GM18505 (cell line): ENCODE results near the gene FAM120A.

Source experiments
- ATAC-seq: cut with Tn5 transposase; IDR thresholded peaks from one replicate; pipeline ENCODE4 v1.9.1; 2021; ENCODE audit not compliant: unreplicated experiment
- POLR2A ChIP-seq: IDR thresholded peaks from 4 replicates; pipeline ENCODE4 v1.6.1; 2011; ENCODE audit warnings: borderline replicate concordance; ENCODE audit not compliant: insufficient read depth, insufficient read length; ENCODE audit errors: extremely low read depth

FAM120A gene

DNA sequence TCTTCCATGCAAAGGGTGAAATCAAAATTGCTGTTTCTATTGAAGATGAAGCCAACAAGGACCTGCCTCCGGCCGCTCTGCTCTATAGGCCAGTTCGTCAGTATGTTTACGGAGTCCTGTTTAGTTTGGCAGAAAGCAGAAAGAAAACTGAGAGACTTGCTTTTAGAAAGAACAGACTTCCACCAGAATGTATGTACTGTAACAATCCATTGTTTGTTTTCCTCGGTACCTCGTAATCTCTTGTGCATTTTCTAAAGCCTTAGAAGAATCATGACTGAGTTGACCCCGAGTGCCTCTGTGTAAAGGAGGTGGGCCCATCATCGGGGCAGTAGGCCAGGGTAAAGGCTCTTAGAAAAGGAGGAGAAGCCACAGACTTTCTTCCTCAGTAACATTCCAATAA is 80.7 kb downstream of the FAM120A start:
- no peak for ATAC-seq
- TF ChIP-seq POLR2A, result no peak

DNA sequence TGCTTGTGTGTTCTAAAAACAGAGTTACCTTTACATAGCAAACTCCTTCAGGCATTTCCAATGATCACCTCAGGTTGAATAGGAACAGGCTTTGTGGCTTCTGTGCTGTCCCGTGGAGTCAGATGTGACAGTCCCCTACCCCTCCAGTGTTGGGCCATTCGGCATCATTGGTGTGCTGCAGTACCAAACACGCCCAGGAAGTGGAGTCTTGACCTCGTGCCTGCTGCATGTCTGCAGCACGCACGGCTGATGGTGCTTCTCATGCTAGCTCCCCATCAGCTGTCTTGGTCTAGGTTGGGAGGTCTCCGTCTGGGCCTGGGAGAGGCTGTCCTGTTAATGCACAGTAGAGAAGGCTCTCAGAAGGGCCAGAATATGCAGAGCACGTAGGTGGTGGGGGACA is 82.4 kb downstream of the FAM120A start:
- ATAC-seq, result no peak

DNA sequence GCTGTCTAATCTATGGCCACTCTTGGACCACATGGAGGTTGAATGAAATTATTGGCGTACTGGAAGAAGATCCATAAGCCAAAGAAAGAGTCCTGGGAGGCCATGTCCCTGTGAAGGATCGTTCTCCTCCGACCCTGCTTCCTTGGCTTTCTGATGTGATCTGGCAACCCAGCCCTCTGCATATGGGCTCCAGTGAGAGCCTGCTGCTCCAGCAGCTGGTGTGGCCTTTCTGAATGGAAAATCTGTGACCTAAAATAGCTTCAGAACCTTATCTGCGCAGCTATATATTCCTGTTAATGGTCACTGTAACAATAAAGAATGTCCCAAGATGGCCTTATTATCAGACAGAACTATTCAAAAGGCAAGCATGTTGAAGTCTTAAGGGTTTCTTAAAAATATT is 84.7 kb downstream of the FAM120A start:
- no peak for ATAC-seq
- no peak for TF ChIP-seq POLR2A

More for the DNA sequence above, 82.4 kb downstream of the FAM120A start:
- no peak for TF ChIP-seq POLR2A

DNA sequence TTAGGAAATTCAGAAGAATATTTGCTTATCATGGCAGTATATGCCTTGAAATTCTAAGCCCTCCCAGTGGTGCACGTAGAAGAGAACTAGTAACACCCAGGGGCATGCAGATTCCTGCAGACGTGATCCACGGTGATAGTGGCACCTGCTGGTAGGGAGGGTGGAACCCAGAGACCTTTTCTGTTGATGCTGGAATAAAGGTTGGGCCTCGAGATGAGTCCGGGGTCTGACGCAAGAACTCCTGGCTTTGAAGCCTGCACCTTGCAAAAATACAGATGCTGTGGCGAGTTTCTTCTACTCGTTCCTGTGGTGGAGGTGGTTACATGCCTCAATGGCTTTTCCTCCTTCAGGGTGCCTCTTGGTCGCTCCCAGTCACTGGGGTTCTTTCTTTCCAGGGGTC is 85.4 kb downstream of the FAM120A start:
- ATAC-seq, result no peak
- TF ChIP-seq POLR2A, result no peak

DNA sequence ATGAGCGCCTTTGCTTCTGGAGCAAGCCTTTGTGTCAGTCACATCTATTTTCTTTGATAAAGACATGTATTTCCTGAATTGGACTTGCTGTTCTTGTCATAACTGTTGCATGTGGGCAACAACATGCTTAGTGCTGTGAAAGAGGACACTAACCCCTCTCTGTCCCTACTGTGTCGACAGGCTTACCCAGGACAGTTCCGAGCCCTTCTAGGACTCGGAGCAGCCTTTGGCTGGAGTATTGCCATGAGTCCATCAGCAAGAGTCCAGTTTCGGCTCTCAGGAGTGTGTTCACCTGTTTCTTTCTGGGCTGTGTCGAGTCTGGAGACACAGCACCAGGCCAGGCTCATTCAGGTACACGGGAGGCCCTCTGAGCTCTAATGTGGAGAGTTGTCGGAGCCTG is 88.8 kb downstream of the FAM120A start:
- TF ChIP-seq POLR2A, result no peak
- ATAC-seq, result no peak

DNA sequence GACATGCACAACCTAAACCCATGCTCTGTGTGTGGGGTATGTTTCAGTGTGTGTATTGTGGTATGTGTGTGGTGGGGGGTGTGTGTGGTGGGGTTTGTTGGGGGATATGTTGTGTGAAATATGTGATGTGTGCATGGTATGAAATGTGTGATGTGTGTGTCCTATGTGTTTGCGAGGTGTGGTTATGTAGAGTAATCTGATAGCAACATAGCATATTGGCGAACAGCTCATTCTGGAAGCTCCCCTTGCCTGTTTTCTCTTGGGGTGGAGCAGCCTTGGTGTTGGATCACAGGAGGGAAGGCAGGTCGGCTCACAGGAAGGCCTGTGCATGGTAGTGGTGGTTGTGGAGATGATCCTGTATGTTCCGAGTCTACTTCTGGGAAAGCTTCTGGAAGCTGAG is 89.5 kb downstream of the FAM120A start:
- no peak for TF ChIP-seq POLR2A
- ATAC-seq, result no peak

DNA sequence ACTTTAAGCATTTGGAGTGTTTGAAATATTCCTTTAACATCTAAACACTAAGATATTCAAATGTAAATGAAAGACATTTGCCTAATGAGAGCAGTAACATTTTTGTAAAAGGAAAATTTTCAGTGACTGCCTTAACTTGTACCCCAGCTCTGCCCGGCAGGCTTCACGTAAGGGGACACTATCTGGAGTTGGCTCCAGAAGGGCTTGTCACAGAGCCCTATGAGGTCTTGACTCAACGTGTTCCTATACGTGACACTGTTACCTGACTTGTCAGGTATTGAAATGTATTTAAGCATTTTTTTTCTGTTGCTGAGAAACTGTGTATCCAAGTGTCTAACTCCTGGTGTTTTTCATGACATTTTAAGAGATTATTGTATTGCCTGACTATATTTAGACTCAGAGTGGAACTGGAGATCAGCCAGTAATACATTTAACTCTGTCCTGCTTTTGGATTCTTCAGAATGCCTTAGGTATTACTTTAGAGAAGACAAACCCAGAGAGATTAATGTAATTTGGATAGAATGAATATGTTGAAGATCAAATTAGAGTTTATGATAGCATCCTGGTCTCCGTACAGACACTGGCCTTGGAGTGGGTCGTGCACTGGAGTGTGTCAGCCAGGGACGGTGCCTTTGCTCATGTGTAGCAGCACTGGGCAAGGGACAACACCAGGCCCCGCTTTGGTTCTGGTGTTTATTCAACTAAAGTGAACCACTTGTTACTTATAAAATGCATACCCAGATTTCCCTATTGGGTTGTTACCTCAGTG is 90.3 kb downstream of the FAM120A start:
- ATAC-seq, result no peak
- no peak for TF ChIP-seq POLR2A

DNA sequence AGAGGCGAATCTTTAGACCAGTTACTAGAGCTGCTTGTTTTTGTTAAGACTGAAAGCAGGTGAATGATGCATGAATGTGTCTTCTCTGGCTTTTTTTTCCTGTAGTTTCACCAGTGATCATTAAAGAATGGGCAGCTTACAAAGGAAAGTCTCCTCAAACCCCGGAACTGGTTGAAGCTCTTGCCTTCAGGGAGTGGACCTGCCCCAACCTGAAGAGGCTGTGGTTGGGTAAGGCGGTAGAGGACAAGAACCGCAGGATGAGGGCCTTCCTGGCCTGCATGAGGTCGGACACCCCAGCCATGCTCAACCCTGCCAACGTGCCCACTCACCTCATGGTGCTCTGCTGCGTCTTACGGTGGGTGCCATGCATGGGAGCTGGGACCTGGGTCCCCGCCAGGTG is 91.6 kb downstream of the FAM120A start:
- ATAC-seq, result no peak
- no peak for TF ChIP-seq POLR2A

DNA sequence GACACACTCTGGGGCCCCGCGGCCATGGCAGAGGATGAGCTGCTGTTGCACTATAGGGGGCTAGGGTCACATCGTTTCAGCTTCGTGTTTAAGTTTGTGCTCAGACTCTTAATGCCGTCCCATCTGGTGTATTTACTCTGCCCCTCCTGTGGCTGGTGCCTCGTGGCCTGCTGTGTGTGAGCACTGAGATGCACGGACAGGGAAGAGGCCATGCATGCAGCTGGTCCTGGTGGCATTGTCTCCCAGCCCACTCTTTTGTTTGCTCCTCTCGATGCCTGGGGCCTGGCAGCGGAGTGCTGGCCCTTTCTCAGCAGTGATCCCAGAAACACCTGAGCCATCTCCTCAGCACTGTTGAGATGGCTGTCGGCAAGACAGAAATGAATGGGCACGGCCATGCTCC is 94.9 kb downstream of the FAM120A start:
- no peak for ATAC-seq
- no peak for TF ChIP-seq POLR2A

DNA sequence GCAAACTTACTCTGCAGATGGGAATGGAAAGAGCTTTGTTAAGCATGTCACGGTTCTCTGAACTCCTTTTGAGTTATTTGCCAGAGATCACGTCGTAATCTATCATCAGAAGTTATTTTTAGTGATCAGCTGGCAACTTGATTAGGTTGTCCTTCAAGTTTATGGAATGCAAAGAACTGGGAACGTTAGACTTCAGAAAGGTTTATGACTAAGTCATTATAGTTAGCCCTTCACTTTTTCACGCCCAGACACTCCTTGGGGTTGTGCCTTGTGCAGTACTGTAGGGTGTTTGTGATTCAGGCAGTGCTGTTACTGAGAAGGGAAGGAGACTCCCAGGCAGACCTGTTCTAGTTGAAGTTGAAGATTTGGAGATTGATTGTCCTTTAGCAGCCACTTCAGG is 98.1 kb downstream of the FAM120A start:
- ATAC-seq, result no peak

DNA sequence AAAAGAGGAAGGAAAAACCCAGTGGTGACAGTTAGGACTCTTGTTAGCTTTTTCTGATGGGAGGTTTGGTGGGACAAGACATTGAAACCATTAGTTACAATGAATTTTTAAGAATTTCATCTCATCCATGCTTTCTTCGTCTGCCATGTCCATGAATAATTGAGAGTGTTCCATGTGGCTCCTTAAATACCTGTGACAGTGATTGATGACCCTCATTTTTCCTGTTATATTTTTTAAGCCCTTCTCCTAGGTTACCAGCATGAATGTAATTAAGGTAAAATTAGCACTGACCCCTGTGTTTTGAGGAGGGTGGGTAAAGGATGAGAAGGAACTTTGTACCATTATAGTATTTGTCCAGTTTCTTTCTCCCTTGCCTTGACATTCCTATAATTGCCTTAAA is 101.4 kb downstream of the FAM120A start:
- TF ChIP-seq POLR2A, result no peak
- no peak for ATAC-seq

More for the DNA sequence above, 98.1 kb downstream of the FAM120A start:
- no peak for TF ChIP-seq POLR2A

DNA sequence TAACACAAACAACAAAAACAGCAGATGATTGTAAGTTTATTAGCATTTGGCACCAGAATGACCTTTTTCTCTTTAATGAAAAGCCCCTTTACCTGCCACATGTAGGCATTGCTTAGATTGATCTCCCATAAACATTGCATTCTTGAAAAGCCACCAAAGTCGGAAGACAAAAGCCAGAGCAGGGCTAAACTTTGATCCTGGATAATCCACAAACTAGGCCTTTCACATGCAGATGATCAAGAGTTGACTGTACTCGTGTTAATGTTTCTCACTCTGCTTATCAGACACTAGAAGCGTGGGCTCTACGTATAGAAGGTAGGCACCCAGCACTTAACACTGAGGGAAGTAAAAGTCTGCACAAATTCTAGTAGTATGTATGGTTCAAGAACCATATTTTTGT is 103.9 kb downstream of the FAM120A start:
- no peak for TF ChIP-seq POLR2A
- ATAC-seq, result no peak

DNA sequence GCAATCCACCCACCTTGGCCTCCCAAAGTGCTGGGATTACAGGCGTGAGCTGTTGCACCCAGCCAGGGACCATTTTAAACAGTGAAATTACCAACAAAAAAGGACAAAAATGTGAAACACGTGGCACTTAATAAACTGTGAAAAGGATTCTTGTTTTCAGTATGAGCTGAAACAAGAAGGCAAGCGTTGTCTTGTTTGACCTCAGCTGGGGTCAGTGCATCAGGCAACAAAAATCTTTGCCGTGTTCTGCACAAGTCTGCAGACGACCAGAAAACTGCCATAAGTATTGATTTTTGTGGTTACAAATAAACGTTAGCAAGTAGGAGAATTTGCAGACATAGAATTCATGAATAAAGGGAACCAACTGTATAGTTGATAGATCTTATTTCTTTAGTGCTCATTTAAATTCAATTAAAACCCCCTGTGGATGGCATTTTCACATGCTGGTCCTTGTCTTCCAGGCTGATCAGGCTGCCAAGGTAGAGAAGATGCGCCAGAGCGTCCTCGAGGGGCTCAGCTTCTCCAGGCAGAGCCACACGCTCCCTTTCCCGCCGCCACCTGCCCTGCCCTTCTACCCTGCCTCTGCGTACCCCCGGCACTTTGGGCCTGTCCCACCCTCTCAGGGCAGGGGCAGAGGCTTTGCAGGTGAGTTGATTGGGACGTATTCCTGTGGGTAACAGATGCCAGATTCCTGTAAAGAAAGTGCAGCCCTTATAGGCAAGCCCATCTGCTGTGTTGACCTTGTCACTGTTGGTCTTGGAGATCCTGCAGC is 106.1 kb downstream of the FAM120A start:
- TF ChIP-seq POLR2A, result no peak
- no peak for ATAC-seq

DNA sequence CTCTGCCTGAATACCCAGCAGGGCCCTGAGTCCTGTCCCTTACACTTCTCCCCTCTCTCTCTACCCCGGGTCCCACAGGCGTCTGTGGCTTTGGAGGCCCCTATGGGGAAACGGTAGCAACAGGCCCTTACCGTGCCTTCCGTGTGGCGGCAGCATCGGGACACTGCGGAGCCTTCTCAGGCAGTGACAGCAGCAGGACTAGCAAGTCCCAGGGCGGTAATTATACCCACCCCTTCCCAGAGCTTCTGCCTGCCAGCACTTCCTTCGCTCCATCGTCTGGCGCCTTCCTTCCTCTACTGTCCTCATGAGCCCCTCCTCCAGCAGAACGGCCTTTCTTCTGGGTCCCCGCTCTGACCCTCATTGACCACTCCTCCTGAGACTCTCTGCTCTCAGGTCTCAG is 107.0 kb downstream of the FAM120A start:
- ATAC-seq, result no peak
- TF ChIP-seq POLR2A, result no peak

DNA sequence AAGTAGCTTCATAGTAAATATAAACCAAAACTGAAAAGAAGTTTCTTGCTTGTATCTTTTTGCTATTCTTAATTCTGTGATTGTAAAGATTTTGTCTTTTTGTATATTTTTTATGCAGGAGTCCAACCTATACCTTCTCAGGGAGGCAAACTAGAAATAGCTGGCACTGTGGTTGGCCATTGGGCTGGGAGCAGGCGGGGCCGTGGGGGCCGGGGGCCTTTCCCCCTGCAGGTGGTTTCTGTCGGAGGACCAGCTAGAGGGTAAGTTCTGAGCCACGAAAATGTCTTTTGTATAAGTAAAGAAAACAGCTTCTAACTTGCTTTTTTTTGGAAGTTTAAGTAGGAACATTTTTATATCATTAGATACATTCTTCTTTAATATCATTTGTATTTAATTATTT is 109.5 kb downstream of the FAM120A start:
- TF ChIP-seq POLR2A, result no peak
- ATAC-seq, result no peak

DNA sequence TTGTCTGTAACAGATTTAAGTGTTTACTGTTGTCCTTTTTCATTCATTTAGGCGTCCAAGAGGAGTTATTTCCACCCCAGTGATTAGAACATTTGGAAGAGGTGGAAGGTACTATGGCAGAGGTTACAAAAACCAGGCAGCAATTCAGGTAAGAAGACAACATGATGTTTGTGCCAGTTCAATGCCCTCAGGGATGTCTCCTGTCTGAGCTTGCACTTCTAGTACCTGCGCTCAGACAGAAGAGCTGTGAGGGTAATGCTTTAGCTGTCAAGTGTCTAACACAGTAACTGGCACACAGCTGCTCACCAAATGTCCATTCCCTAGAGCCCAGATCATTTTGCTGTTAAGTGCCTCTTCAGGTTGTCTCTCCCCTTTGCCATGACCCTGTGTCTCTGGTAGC is 110.7 kb downstream of the FAM120A start:
- no peak for ATAC-seq
- TF ChIP-seq POLR2A, result no peak
